OCI-LY3 (cell line): ENCODE results near the gene LEMD2.

ENCODE experiments used
- H2AFZ ChIP-seq: fragments of 200-600, 300-600 bp; shearing (Covaris generic); 2 replicates; pipeline ENCODE4 v1.6.0; 2014; ENCODE audit warnings: antibody characterized with exemption, low read depth, low read length
- H3K27ac ChIP-seq: fragments of 200-600, 300-600 bp; sonication (generic); 2 replicates; pipeline ENCODE4 v1.5.1; 2014; ENCODE audit warnings: mild to moderate bottlenecking, low read length, moderate library complexity, mixed read lengths
- H3K27me3 ChIP-seq: fragments of 200-600, 300-600 bp; sonication (generic); 2 replicates; pipeline ENCODE4 v1.6.1; 2014; ENCODE audit warnings: low read depth, low read length, mixed read lengths
- H3K36me3 ChIP-seq: fragments of 200-600, 300-600 bp; sonication (generic); replicated peaks from 2 replicates; pipeline ENCODE3; 2014; ENCODE audit warnings: low read depth, low read length, mixed read lengths
- H3K4me1 ChIP-seq: fragments of 300-600, 200-600 bp; sonication (generic); 2 replicates; pipeline ENCODE4 v1.6.1; 2014; ENCODE audit warnings: low read length, mixed read lengths
- H3K4me2 ChIP-seq: fragments of 200-600, 300-600 bp; sonication (generic); 2 replicates; pipeline ENCODE4 v1.6.1; 2014; ENCODE audit warnings: low read length, mixed read lengths
- H3K4me3 ChIP-seq: fragments of 300-600, 200-600 bp; sonication (generic); 2 replicates; pipeline ENCODE4 v1.5.1; 2014; ENCODE audit warnings: antibody characterized with exemption, mild to moderate bottlenecking, low read length, moderate library complexity
- H3K79me2 ChIP-seq: fragments of 300-600, 200-600 bp; shearing (Covaris generic); 2 replicates; pipeline ENCODE4 v1.6.1; 2014; ENCODE audit warnings: mild to moderate bottlenecking, low read length, mixed read lengths
- H3K9ac ChIP-seq: fragments of 300-600, 200-600 bp; shearing (Covaris generic); 2 replicates; pipeline ENCODE4 v1.6.0; 2014; ENCODE audit warnings: mild to moderate bottlenecking, low read length, moderate library complexity
- H3K9me3 ChIP-seq: fragments of 200-600, 300-600 bp; shearing (Covaris generic); 2 replicates; pipeline ENCODE4 v1.6.1; 2014; ENCODE audit warnings: low read length, mixed read lengths; ENCODE audit not compliant: insufficient read depth
- H4K20me1 ChIP-seq: fragments of 200-600, 300-600 bp; sonication (generic); 2 replicates; pipeline ENCODE4 v1.6.1; 2016; ENCODE audit warnings: low read length, mixed read lengths; ENCODE audit not compliant: insufficient read depth
- EZH2phosphoT487 ChIP-seq: fragments of 200-600 bp; shearing (Covaris generic); IDR thresholded peaks from 2 replicates; pipeline ENCODE4 v1.6.1; 2018; ENCODE audit warnings: antibody characterized with exemption, mixed run types, low read depth
- TF ChIP-seq, protein P1 (sequence below): fragments of 200-600, 300-600 bp; sonication (generic); IDR thresholded peaks from 2 replicates; pipeline ENCODE4 v1.5.1; 2014; ENCODE audit warnings: antibody characterized with exemption, low read length, low read depth

LEMD2 gene

GRCh38 chr6:33752646-33753015 is 36.3 kb downstream of the LEMD2 start:
- Histone ChIP-seq H3K27me3 (peaks cover 5% of the 10 kb centered on the region), H2AFZ (no peak overlapping the region), H3K4me2 (no peak overlapping the region), H3K79me2 (no peaks in the 10 kb centered on the region), H3K9ac (no peak overlapping the region), H3K36me3 (no peaks in the 10 kb centered on the region), H3K9me3 (no peaks in the 10 kb centered on the region), H3K4me1 (peaks cover 12% of the 10 kb centered on the region), H3K4me3 (no peak overlapping the region), H4K20me1 (no peaks in the 10 kb centered on the region), H3K27ac (no peak overlapping the region)
- no peak for TF ChIP-seq EZH2phosphoT487
- TF ChIP-seq, protein P1, sequence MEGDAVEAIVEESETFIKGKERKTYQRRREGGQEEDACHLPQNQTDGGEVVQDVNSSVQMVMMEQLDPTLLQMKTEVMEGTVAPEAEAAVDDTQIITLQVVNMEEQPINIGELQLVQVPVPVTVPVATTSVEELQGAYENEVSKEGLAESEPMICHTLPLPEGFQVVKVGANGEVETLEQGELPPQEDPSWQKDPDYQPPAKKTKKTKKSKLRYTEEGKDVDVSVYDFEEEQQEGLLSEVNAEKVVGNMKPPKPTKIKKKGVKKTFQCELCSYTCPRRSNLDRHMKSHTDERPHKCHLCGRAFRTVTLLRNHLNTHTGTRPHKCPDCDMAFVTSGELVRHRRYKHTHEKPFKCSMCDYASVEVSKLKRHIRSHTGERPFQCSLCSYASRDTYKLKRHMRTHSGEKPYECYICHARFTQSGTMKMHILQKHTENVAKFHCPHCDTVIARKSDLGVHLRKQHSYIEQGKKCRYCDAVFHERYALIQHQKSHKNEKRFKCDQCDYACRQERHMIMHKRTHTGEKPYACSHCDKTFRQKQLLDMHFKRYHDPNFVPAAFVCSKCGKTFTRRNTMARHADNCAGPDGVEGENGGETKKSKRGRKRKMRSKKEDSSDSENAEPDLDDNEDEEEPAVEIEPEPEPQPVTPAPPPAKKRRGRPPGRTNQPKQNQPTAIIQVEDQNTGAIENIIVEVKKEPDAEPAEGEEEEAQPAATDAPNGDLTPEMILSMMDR: no peak

DNA sequence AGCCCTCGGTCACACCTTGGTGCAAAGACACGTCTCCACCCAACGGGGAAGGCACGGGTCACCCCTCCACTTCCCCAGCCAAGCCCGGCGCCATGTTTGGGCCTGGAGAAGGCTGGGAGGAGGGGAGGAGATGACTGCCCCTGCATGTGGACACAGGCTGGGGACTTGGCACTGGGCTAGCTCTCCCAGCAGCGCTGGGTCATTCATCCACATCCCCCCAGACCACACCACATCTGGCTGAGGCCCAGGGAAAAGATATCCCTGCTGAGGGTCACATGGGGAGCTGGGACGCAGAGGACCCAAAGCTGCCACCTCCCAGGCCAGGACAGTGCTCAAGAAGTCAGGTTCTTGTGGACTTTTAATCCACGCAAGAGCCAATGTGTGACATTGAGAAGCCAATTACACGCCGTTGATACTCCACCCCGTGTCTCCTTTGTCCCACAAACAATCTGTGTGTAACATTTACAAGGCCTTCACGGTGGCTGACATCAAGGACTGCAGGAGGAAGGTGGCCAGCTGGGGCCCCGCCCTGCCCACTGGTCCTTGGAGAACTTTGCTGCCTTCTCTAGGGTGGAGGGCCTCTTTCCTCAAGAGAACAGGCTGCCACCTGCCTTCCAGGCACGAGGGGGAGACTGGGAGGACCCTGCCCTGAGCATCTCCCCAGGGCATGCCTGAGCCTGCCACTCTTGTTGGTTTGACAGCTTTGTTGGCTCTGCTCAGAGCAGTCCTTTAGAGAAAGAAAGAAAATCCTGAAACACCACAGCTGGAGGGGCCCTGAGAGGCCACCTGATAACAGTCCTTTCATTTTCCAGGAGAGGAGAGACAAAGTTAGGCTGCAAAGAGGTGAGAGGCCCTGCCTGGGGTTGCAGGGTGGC is 36.9 kb downstream of the LEMD2 start:
- TF ChIP-seq EZH2phosphoT487: no peak
- TF ChIP-seq, protein P1: no peak

DNA sequence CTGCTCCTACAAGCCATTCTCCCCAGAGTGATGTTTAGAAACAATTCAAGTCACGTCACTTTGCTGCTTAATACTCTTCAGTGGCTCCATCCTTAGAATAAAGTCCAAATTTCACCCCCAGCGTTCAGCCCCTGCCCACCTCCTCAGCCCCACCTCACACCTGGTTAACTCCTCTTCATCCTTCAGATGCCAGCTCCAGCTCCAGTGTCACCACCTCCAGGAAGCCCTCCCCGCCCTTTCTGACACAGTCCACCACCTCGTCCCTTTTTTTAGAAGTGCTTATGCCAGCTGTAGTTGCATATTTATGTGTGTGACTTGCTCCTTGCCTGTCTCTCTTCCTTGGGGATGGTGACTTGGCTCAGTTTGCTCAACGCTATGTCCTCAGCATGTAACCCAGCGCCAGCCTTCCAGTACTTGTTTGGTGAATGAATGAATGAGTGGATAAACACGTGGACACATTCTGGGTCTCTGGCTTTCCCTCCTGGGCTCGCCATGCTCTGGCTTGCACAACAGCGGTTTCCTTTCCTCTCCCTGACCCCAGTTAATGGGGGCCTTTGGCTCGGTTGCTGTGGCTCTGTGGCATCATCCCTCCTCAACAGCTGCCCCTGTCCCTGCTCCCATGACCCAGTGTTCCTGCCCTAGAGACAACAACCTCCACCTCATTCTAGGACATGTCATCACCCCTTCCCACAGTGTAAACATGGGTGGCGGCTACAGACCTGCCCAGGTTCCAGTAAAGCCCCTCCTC is 38.5 kb downstream of the LEMD2 start:
- Histone ChIP-seq H3K4me3 (no peak overlapping the region), H3K9ac (no peak overlapping the region), H4K20me1 (no peaks in the 10 kb centered on the region), H3K79me2 (no peaks in the 10 kb centered on the region), H3K4me1 (peaks cover 10% of the 10 kb centered on the region), H3K9me3 (no peaks in the 10 kb centered on the region), H3K36me3 (no peaks in the 10 kb centered on the region), H3K27me3 (no peaks in the 10 kb centered on the region), H3K27ac (no peak overlapping the region), H2AFZ (no peak overlapping the region), H3K4me2 (no peak overlapping the region)
- TF ChIP-seq, protein P1: no peak
- no peak for TF ChIP-seq EZH2phosphoT487

More for the DNA sequence above, 36.9 kb downstream of the LEMD2 start:
- Histone ChIP-seq H3K27ac (no peak overlapping the region), H3K27me3 (peaks cover 2% of the 10 kb centered on the region), H3K4me3 (no peak overlapping the region), H3K4me2 (no peak overlapping the region), H3K9ac (no peak overlapping the region), H3K4me1 (peaks cover 12% of the 10 kb centered on the region), H3K9me3 (no peaks in the 10 kb centered on the region), H3K36me3 (no peaks in the 10 kb centered on the region), H4K20me1 (no peaks in the 10 kb centered on the region), H3K79me2 (no peaks in the 10 kb centered on the region), H2AFZ (no peak overlapping the region)

DNA sequence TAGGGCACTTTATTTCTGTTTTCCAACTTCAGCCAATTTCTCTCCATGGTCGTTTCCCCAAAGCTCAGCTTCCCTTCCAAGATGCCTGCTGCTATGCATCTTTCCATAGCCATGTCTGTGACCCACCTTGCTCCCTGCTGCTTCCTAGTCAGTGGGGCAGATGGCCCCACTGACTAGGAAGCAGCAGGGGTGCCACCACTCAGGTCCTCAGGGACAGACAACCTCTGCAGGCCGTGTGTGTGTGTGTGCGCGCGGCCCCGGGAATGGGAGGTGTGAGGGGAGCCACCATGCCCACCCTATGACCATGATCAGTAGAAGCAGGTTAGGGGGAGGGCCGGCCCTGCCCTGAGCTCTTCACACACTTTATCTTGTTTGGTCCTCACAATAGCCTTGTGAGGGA is 39.5 kb downstream of the LEMD2 start:
- no peaks in the 10 kb centered on the region for H3K27me3 ChIP-seq
- TF ChIP-seq EZH2phosphoT487: no peak
- TF ChIP-seq, protein P1: no peak
- H3K9ac ChIP-seq: no peak overlapping the region
- H3K4me1 ChIP-seq: no peaks in the 10 kb centered on the region; the same call in 1 of the 2 replicates
- H3K36me3 ChIP-seq: no peaks in the 10 kb centered on the region
- H3K79me2 ChIP-seq: no peaks in the 10 kb centered on the region
- H3K27ac ChIP-seq: no peak overlapping the region
- no peak overlapping the region for H3K4me3 ChIP-seq
- no peaks in the 10 kb centered on the region for H3K9me3 ChIP-seq
- no peak overlapping the region for H2AFZ ChIP-seq
- no peak overlapping the region for H3K4me2 ChIP-seq
- H4K20me1 ChIP-seq: no peaks in the 10 kb centered on the region
